GM21825 (cell line): ENCODE measurements around the gene HOXA11.

Experiments
- ATAC-seq: cut with Tn5 transposase; IDR thresholded peaks from one replicate; pipeline ENCODE4 v1.9.1; 2021; ENCODE audit warnings: mild to moderate bottlenecking, moderate library complexity; ENCODE audit not compliant: unreplicated experiment

Gene HOXA11

GRCh38 chr7:27182285-27182841 is 2.7 kb downstream of the HOXA11 start:
- no peak for ATAC-seq

GRCh38 chr7:27181795-27182275 is 3.2 kb downstream of the HOXA11 start:
- ATAC-seq: no peak

GRCh38 chr7:27180431-27181420 is 4.3 kb downstream of the HOXA11 start:
- ATAC-seq: no peak

- no peak for ATAC-seq
Observed at GRCh38 chr7:27179503-27180430, 5.3 kb downstream of the HOXA11 start.

- ATAC-seq: no peak
Observed at GRCh38 chr7:27179030-27179429, 6.0 kb downstream of the HOXA11 start.

GRCh38 chr7:27178366-27178765 is 6.7 kb downstream of the HOXA11 start:
- ATAC-seq: no peak

- ATAC-seq: no peak
Observed at GRCh38 chr7:27177795-27178320, 7.2 kb downstream of the HOXA11 start.

- ATAC-seq: no peak
Observed at GRCh38 chr7:27176962-27177794, 7.9 kb downstream of the HOXA11 start.

- ATAC-seq: no peak
Observed at GRCh38 chr7:27176524-27176845, 8.5 kb downstream of the HOXA11 start.

- no peak for ATAC-seq
Observed at GRCh38 chr7:27175626-27176523, 9.2 kb downstream of the HOXA11 start.

- ATAC-seq: no peak
Observed at GRCh38 chr7:27174874-27175625, 10.0 kb downstream of the HOXA11 start.

- ATAC-seq: no peak
Observed at GRCh38 chr7:27173956-27174873, 10.8 kb downstream of the HOXA11 start, which contains the start of gene HOXA10. TSS of gene HOXA10 (minus strand) at chr7:27174320. CDS start at chr7:27174306, 14 bp downstream.

GRCh38 chr7:27173511-27173955 is 11.5 kb downstream of the HOXA11 start:
- ATAC-seq: no peak

GRCh38 chr7:27172823-27173510 is 12.1 kb downstream of the HOXA11 start:
- ATAC-seq: no peak

GRCh38 chr7:27172315-27172774 is 12.7 kb downstream of the HOXA11 start:
- ATAC-seq: no peak

- ATAC-seq: no peak
Observed at GRCh38 chr7:27171637-27172314, 13.3 kb downstream of the HOXA11 start.
